KG1 (cell line): ENCODE measurements around the gene C19orf81.

Experiments
- DNase-seq: peaks from one replicate; lab custom pipeline; 2025; lab: John Stamatoyannopoulos, UW

C19orf81 gene

DNA sequence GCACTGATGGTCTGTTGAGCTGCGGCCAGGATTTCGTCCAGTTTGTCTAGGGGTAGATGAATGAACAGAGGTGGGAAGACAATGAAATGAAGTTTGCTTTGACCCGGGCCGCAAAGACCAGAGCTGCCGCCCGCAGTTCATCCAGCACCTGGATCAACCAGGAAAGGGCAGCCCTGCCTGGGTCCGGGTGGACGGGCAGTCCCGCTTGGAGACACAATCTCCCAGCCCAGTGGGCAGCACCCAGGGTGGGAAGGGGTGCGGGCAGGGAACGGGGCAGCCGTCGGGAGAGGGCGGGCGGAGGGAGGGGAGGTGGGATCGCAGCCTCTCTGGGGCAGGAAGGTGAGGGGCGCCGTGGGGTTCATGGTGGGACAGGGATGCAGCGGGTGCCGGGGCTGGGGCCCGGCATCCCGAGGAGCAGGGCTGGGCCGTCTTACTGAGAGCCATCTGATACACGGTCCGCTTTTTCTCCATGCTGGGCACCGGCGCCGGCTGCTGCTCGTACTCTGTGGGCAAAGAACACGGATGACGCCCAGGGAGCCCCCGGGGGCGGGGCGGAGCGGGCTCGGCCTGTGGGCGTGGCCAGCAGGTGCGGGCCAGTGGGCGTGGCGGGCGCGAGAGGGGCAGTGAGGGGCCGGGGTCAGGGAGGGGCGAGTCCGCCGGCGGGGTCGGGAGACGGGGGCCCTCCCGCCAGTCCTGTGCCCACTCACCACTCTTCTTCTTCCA lies 37.2 kb downstream of the C19orf81 start:
- DNase-seq, result no peak

DNA sequence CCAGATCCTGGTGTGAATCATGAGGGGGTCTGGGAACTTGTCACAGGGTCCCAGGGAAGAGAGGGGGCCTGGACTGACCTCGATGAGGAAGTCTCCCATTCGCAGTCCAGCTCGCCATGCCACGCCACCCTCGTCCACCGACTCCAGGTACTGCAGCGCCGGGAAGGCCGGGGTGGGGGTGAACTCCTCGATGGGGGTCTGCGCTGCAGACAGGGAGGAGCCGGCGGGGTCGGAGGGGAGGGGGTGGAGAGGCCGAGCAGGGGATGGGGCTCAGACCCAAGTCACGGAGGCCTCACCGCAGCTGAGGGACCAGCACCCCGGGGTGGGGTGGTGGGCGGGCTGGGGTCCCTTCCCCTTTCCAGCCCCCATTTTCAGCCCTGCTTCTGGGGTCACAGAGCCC lies 39.5 kb downstream of the C19orf81 start:
- no peak for DNase-seq

DNA sequence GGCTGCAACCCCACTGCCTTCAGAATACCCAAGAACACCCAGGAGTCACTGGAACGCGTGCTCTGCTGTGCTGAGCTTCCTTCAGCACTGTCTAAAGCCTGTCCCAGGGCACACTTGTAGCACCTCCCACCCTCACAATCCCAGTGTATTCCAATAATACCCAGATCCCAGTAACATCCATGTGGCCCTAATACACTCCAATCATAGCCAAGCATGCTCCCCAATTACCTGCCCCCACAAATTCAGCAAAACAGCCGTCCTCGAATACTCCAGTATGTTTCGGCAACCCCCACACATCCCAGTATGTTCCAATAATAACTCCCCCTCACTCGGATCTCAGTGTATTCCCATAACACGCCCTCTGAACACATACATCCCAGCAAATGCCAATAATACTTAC lies 41.2 kb downstream of the C19orf81 start:
- DNase-seq, result no peak

DNA sequence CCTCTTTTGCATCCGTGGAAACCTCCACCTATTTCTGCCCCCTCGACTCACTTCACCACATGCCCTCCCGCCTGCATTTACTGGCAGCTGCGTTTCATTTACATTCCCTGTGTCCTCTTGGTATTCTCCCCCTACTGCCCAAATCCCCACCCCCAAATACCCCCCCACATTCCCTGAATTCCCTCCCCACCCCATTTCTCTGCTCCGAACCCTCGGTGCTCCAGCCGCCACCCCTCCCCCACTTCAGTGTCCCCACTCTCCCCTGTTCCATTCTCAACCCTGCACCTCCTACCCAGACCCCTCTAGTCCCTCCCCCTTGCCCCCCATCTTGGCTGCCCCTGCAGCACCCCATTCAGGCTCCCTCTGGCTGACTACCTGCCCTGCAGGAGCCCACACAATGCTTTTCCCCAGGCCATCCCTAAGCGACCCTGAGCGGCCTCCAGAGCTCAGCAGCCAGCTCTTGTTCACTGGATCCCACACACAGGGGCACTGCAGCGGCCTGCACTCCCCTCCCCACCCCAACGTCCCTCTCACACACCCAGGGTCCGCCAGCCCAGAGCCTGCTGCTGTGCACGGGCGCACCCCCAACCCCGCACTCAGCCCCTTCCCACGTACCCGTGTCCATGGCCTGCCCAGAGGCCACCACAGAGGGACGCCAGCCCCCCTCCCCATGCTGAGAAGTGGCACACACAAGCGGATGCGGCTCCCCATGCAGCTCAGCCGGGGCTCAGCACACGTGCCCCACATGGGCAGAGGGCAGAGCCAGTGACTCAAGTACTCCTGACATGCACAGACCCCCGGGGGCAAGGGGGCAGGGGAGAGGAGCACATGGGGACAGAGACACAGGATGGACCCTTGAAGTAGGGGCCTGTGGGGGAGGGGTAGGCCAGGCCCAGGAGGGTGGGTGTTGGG lies 44.1 kb downstream of the C19orf81 start:
- DNase-seq, result no peak

DNA sequence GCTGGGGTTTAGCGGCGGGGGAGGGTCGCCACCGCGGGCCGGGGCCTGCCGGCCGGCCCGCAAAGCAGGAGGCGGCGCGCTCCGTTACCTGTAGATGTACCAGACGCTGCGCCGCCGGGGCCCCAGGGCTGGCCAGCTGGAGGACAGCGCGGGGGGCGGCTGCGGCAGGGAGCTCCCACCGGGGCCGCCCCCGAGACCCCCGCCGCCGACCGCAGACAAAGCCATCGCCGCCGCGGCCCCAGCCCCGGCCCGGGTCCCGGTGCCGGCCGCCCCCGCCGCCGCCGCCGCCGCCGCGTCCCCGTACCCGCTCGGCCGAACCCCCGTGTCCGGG lies 45.5 kb downstream of the C19orf81 start:
- no peak for DNase-seq

DNA sequence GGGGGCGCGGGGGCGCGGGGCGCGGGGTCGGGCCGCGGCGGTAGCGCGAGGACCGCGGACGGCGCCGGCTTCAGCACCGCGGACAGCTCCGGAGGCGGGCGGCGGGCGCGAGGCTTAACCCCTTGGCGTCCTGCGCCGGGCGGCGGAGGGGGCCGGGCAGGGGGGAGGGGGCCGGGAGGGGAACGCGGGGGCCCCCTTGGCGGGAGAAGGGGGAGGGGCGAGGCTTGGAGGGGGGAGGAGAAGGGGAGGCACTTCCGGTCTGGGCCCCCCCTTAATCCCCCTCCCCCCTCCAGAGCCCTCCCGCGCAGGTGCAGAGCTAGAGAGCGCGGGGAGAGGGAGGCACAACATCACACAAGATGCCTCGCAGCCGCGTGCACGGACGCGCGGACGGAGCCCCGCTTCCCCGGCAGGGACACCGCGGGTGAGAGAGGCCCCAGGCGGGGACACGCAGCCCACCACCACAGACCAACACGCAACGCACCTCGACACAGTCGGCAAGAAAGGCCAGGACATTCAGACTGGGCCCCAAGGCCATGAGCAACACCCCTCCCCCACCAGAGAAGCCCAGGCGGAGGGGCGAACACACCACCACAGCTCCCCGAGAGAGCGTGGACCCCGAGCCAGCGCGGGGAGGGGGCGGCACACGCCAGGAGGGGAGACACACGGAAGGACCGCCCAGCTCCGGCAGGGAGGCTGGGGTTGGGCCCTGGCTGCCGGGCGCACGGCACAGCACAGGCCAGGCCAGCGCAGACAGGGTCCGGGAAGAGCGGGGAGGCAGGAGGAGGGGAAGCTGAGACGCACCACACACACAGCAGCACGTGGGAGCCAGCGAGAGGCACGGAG lies 46.2 kb downstream of the C19orf81 start:
- DNase-seq, result no peak

DNA sequence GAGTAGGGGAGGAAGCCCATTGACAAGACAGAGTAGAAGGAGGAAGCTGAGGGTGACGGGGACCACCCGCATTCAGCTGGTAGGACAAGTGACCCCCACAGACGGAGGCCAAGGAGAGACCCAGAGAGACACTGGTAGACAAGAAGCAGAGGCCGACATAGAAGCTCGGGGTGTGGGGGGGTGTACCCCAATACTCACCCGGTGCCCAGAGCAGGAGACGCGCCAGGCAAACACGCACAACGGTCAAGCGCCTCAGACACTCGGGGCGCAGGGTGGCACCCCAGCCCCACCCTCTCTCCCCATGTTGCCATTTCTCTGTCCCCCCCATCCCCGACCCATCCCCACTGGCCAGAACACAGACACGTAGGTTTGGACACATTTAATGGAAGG lies 46.8 kb downstream of the C19orf81 start:
- no peak for DNase-seq

DNA sequence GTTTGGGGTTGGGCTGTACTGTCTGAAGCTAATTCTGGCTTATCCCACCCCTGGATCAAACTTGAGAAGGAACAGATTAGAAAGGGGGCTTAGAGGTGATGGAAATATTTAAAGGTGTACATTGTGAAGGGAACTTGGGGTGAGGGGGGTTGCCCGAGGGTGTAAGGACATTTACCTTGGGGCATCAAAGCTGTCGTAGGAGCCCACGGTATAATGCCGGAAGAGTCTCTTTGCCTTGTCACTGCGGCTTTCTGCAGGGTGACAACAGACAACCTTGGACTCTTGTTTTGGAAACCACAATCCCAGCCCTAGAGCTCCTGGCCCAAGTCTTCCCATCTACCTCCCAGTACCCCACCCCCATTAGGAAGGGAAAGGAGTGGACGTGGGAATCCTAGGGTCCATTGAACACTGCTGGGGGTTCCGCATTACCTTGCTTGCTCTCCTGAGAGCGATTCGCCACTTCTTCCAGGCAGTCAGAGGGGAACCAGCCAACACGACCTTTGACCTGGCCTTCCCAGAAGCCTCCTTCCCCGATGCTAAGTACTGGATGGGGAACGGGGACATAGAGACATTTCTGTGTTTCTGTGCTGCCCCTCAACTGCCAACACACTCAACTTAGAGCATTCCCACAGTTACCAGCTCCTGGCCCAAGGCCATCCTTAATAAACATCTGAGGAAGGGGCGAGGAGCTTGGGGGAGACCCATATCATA lies 48.3 kb downstream of the C19orf81 start:
- no peak for DNase-seq

DNA sequence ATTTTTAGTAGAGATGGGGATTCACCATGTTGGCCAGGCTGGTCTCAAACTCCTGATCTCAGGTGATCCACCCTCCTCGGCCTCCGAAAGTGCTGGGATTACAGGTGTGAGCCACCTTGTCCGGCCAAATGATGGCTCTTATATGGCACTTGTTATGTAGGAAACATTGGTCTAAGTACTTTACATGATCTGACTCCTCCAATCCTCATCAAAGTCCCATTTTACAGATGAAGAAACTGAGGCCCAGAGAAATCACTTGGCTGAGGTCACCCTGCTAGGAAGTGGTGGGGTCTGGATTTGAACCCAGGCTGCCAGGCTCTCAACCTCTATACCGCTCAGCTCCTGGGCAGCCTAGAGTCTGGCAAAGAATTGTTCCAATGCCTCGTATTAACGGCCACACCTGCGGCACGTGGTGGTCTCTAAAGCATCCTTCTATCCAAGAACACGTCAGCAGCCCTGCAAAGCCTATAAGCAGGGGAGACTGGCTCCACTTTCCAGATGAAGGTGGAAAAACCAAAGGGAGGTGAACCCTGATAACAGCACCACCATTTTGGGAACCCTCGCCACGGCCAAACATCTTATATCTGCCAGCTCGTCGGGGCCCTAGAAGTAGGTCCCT lies 52.2 kb downstream of the C19orf81 start:
- no peak for DNase-seq

DNA sequence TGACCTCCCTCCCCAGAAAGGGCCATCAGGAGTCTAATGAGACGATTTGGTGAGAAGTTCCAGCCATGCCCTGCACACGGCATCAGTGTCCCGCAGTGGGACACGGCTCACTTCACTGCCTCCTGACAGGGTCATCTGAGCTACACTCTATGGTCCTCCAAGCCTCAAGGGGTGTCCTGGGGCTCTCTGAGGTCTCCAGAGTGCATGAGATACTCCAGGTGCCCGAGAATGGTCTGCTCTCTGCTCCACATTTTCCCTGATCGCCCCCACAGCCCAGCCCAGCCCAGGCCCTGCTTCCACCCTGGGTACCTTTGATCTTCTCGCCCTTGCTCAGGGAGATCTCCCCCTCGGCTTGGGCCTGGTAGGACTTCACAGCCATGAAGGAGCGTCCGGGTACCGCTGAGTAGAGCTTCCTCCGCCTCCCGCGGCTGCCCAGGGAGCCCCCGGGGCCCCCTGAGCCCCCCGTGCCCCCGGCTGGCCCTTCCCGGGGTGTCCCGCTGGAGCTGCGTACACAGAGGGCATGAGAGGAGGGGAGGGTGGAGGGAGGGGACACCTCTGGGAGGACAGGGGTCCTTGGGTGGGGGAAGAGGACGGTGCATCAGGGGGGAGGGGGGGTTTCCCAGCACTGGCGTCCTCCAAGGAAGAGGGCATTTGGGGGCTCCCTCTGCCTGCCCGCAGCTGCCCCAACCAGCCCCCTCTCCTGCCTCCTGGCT lies 53.1 kb downstream of the C19orf81 start:
- DNase-seq, result no peak

DNA sequence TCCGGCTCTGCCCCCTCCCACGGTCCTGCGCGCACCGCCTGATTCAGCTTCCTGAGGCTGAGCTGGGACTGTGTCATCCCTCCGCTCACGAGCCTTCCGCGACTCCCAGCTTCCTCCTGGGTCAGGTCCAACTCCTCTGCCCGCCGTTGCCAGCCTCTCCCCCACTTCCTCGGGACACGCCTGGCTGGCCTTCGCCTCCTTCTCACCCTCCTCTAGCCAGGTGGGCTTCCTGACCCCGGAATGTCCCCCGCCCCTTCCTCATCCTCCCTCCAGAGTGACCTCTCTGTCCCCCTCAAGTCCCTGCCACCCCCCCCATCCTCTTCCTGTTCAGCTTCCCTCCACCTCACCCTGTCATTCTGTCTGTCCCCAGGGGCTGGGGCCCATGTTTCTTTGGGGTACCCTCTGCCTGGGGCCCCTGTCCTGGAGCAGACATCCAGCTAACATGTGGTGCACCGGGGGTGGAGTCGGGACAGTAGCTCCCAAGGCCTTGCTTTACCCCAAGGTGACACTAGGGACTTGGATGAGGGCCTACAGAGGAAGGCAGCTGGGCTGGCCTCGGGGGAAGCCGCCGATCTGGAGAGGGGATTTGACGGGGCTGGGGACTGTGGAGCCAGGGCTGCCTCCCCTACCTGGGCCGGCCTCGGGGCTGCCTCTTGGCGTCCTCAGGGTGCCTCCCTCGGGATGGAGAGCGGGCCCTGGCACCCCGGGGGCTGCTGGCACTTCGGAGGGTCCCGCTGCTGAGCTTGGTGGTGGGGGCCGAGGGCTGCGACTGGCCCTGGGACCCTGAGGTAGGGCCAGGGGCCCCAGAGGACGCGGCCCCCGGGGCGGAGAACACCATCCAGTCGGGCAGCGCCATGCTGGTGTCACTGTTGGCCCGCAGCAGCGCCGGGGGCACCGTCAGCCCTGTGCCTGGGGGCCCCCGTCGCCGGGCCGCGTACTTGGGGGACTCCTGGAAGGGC lies 53.9 kb downstream of the C19orf81 start:
- no peak for DNase-seq

DNA sequence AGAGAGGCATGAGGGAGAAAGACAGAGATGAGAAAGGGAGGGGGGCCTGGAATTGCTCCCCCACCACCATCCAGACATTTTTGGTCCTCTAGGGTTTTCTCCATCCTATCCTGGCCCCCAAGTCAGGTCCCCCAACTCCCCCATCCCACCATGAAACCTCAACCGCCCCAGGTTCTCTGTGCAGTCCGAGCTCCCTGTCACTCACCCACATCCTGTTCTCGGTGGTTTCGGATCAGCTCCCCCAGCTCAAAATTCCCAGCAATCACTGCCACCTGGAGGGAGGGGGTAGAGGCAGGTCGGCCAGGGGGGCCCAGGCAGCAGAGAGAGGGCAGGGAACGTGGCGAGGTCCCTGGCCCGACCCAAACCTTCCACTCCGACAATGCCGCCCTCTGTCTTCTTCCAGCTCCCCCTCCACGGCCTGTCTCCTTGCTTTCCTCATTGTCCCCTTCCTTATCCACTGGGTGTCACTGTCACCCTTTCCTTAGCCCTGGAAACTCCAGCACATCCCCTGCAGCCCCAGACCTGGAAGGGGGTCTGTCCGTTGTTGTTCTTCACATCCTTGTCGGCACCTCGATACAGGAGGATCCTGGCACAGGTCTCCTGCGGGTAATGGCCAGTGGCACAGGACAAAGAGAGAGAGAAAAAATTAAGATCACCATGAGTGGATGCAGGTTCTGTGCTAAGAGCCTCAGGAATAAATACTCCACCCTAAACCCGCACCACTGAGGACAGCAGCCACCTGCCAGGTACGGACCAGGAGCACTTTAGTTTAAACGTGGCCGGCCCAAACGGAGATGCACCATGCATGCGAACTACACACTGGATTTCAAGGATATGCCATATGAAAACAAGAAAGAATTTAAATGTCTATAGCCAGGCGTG lies 54.9 kb downstream of the C19orf81 start:
- no peak for DNase-seq

DNA sequence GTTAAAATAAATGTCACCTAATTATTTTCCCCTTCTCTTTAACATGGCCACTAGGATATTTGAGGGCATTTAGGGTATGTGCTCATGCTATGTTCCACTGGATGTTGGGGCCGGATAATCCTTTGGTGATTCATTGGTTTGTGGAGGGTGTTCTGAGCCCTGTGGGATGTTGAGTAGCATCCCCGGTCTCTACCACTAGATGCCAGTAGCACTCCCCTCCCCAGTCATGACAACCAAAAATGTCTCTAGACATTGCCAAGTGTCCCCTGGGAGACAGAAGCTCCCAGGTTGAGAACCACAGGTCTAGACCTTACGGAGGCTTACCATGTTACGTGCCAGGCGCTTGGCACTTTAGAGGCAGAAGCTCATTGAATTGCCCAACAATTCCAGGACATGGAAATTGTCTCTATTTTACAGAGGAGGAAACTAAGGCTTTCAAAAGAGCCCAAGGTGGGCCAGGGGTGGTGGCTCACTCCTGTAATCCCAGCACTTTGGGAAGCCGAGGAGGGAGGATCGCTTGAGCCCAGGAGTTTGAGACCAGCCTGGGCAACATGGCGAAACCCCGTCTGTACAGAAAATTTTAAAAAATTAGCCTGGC lies 56.3 kb downstream of the C19orf81 start:
- no peak for DNase-seq

DNA sequence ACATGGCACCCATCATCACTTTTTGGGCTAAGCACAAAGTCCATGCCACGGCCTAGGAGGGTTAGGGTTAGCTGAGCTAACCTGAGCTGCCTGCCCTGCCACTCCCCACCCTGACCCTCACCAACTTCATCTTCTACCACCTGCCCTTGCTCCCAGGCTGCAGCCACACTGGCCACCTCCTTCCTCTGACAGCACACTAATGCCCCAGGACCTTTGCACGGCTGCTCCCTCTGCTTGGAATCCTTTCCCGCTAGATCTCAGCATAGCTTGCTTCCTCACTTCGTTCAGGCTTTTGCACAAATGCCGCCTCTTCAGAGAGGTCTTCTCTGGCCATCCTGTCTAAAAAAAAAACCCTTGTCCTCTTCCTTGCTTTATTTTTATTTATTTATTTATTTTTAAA lies 57.1 kb downstream of the C19orf81 start:
- DNase-seq, result no peak

DNA sequence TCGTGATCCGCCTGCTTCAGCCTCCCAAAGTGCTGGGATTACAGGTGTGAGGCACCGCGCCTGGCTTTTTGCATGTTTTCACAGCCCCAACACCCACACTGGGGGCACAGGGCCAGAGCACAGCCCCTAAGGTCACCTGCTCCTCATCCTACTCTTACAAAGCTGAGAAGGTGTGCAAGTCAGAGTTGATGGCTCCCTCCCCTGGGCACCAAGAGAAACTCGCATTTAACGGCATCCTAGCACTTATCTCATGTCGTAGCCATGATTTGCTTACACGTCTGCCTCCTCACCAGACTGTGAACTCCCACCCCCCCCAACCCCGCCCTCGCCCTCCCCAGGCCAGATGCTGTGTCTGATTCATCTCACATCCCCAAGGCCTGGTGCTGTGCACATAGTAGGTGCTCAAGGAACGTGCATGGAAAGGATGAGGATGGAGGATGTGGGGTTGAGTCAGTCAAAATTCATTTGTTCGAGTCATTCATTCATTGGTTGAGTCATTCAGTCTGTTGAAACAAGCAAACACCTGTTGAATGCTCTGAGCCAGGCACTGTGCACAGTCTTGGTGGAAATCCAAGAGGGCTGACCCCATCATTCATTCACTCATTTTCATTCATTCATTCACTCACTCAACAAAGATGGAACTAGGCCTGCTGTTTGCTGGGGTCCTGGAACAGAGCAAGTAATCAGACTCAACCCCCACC lies 59.1 kb downstream of the C19orf81 start:
- no peak for DNase-seq
